SU-DHL-6 (cell line): Measurements from ENCODE around the gene TM4SF1.

Experiments
- H2AFZ ChIP-seq: fragments of 200-600 bp; sonication (generic); 2 replicates; pipeline ENCODE4 v1.6.1; 2014; ENCODE audit warnings: low read depth, mild to moderate bottlenecking, moderate library complexity, mixed read lengths, antibody characterized with exemption, low read length; ENCODE audit not compliant: severe bottlenecking
- H3F3A ChIP-seq: fragments of 200-600 bp; shearing (Covaris generic); 2 replicates; pipeline ENCODE4 v1.6.0; 2016; ENCODE audit warnings: antibody characterized with exemption, mild to moderate bottlenecking; ENCODE audit not compliant: insufficient read depth
- H3K27ac ChIP-seq: fragments of 200-600 bp; sonication (generic); 2 replicates; pipeline ENCODE4 v1.5.1; 2016; ENCODE audit warnings: low read depth, mild to moderate bottlenecking, low read length, moderate library complexity, mixed read lengths
- H3K27me3 ChIP-seq: fragments of 200-600 bp; sonication (generic), shearing (Covaris generic); 2 replicates; pipeline ENCODE4 v1.6.0; 2014; ENCODE audit warnings: mild to moderate bottlenecking, low read length
- H3K36me3 ChIP-seq: fragments of 200-600 bp; sonication (generic); 2 replicates; pipeline ENCODE4 v1.6.1; 2014; ENCODE audit warnings: mild to moderate bottlenecking, low read length, mixed read lengths
- H3K4me2 ChIP-seq: fragments of 300-600, 200-600 bp; shearing (Covaris generic), sonication (generic); 2 replicates; pipeline ENCODE4 v1.6.0; 2014; ENCODE audit warnings: low read length, low read depth, mild to moderate bottlenecking; ENCODE audit not compliant: poor library complexity, severe bottlenecking
- H3K4me3 ChIP-seq: fragments of 200-600 bp; sonication (generic); 2 replicates; pipeline ENCODE4 v1.5.1; 2014; ENCODE audit warnings: antibody characterized with exemption, low read length, mild to moderate bottlenecking, mixed read lengths; ENCODE audit not compliant: insufficient read depth, poor library complexity, severe bottlenecking
- H3K79me2 ChIP-seq: fragments of 200-600 bp; sonication (generic); 2 replicates; pipeline ENCODE4 v1.6.1; 2014; ENCODE audit warnings: mild to moderate bottlenecking, low read length, moderate library complexity; ENCODE audit not compliant: insufficient read depth
- H3K9ac ChIP-seq: fragments of 200-600 bp; sonication (generic); 2 replicates; pipeline ENCODE4 v1.7.0; 2014; ENCODE audit warnings: mild to moderate bottlenecking, low read length
- H3K9me2 ChIP-seq: fragments of 200-600 bp; sonication (generic); replicated peaks from 2 replicates; pipeline ENCODE4 v1.6.1; 2014; ENCODE audit warnings: low read length; ENCODE audit not compliant: insufficient read depth
- H3K9me3 ChIP-seq: fragments of 200-600 bp; sonication (generic); 2 replicates; pipeline ENCODE4 v1.6.1; 2014; ENCODE audit warnings: low read length, mixed read lengths; ENCODE audit not compliant: insufficient read depth
- H4K20me1 ChIP-seq: fragments of 200-600 bp; sonication (generic); 2 replicates; pipeline ENCODE4 v1.6.1; 2014; ENCODE audit warnings: low read depth, mild to moderate bottlenecking, antibody characterized with exemption, low read length, moderate library complexity, mixed read lengths
- EZH2phosphoT487 ChIP-seq: fragments of 200-600 bp; sonication (generic), shearing (Covaris generic); conservative IDR thresholded peaks from 2 replicates; pipeline ENCODE4 v1.6.1; 2018; ENCODE audit warnings: mild to moderate bottlenecking, antibody characterized with exemption, low read length, moderate library complexity, mixed read lengths
- TF ChIP-seq, protein P1 (sequence below): fragments of 200-600 bp; sonication (generic); IDR thresholded peaks from one replicate; pipeline ENCODE4 v1.5.1; 2017; ENCODE audit warnings: antibody characterized with exemption, mild to moderate bottlenecking, low read length, moderate library complexity; ENCODE audit not compliant: insufficient read depth, poor library complexity, severe bottlenecking

The TM4SF1 gene

DNA sequence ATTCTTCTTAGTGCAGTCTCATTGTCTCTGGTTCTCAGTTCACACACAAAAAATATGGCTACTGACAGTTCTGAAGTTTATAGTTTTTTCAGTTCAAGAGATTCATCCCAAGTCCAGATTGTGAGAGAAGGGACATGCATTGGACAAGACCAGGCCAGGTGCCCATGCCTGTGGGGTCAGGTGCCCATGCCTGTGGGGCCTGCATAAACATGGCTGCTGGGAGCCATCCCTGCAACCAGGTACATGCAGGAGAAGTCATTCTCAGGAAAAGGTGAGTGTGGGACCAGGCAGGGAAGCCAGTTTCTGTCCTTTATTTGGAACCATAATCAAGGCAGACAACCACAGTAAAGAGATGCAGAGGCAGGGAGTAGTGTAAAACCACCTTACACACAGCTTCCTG, 6.3 kb upstream of the TM4SF1 start:
- H3K79me2 ChIP-seq: no peaks in the 10 kb centered on the region
- no peak for TF ChIP-seq EZH2phosphoT487
- TF ChIP-seq, protein P1, sequence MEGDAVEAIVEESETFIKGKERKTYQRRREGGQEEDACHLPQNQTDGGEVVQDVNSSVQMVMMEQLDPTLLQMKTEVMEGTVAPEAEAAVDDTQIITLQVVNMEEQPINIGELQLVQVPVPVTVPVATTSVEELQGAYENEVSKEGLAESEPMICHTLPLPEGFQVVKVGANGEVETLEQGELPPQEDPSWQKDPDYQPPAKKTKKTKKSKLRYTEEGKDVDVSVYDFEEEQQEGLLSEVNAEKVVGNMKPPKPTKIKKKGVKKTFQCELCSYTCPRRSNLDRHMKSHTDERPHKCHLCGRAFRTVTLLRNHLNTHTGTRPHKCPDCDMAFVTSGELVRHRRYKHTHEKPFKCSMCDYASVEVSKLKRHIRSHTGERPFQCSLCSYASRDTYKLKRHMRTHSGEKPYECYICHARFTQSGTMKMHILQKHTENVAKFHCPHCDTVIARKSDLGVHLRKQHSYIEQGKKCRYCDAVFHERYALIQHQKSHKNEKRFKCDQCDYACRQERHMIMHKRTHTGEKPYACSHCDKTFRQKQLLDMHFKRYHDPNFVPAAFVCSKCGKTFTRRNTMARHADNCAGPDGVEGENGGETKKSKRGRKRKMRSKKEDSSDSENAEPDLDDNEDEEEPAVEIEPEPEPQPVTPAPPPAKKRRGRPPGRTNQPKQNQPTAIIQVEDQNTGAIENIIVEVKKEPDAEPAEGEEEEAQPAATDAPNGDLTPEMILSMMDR: no peak
- H3K36me3 ChIP-seq: no peaks in the 10 kb centered on the region
- no peak overlapping the region for H2AFZ ChIP-seq
- no peaks in the 10 kb centered on the region for H3K9me3 ChIP-seq
- H4K20me1 ChIP-seq: no peaks in the 10 kb centered on the region
- no peak overlapping the region for H3K4me2 ChIP-seq
- no peaks in the 10 kb centered on the region for H3F3A ChIP-seq
- no peak overlapping the region for H3K27ac ChIP-seq
- no peak overlapping the region for H3K4me3 ChIP-seq
- H3K27me3 ChIP-seq: no peaks in the 10 kb centered on the region
- H3K9ac ChIP-seq: no peak overlapping the region
- H3K9me2 ChIP-seq: no peaks in the 10 kb centered on the region

- H2AFZ ChIP-seq: no peak overlapping the region
- TF ChIP-seq, protein P1: no peak
- TF ChIP-seq EZH2phosphoT487: no peak
- H3K9me3 ChIP-seq: no peaks in the 10 kb centered on the region
- H3K9me2 ChIP-seq: no peaks in the 10 kb centered on the region
- no peaks in the 10 kb centered on the region for H4K20me1 ChIP-seq
- H3K9ac ChIP-seq: no peak overlapping the region
- no peak overlapping the region for H3K4me3 ChIP-seq
- no peaks in the 10 kb centered on the region for H3K27me3 ChIP-seq
- H3K79me2 ChIP-seq: no peaks in the 10 kb centered on the region
- no peaks in the 10 kb centered on the region for H3F3A ChIP-seq
- no peak overlapping the region for H3K4me2 ChIP-seq
- H3K27ac ChIP-seq: no peak overlapping the region
- no peaks in the 10 kb centered on the region for H3K36me3 ChIP-seq
These were observed 5.1 kb upstream of the TM4SF1 start for GRCh38 chr3:149382518-149382917.

DNA sequence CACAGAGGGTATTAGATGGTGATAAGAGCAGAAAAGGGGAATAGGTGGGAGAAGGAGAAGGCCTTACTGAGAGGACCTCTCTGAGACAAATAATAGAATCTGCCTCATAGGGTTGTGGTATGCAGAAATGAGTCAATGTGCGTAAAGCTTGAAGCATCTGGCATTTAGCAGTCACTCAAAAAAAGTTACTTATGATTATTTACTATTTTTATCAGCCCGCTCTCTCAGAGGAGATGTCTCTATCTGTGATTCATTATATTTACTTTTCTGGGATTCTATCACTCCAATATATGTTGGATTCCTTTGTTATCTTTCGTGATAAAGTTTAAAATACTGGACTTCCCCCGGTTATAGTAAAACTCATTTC, 4.6 kb upstream of the TM4SF1 start:
- no peaks in the 10 kb centered on the region for H3K9me3 ChIP-seq
- H3K36me3 ChIP-seq: no peaks in the 10 kb centered on the region
- no peaks in the 10 kb centered on the region for H3F3A ChIP-seq
- H3K9me2 ChIP-seq: no peaks in the 10 kb centered on the region
- H3K4me2 ChIP-seq: no peak overlapping the region
- no peak for TF ChIP-seq EZH2phosphoT487
- TF ChIP-seq, protein P1: no peak
- no peaks in the 10 kb centered on the region for H3K27me3 ChIP-seq
- H4K20me1 ChIP-seq: no peaks in the 10 kb centered on the region
- no peak overlapping the region for H3K9ac ChIP-seq
- no peaks in the 10 kb centered on the region for H3K79me2 ChIP-seq
- H3K27ac ChIP-seq: no peak overlapping the region
- H2AFZ ChIP-seq: no peak overlapping the region
- no peak overlapping the region for H3K4me3 ChIP-seq
